Dermis blood vessel endothelial cell (primary cell): ENCODE measurements around the gene FAM219B. TPM values are rescaled to one million over a fixed set of nuclear protein-coding genes. Genes with fewer than 3 reads are reported as not detected.

Experiments
- total RNA-seq: library from RNA; depleted of rRNA; stranded (reverse); fragments of >200 nt; gene quantifications from 2 replicates; pipeline ENCODE4 v1.2.3, GENCODE V29; 2014

Gene FAM219B
- total RNA-seq, 1 donor from 2014 or later: 57.0 TPM

Other genes starting within 250 kb of the FAM219B start
- gene EDC3, start 210.8 kb downstream of the FAM219B start, total RNA-seq: 21.4 and 31.4 TPM in 2 replicates
- gene CYP1A1, start 181.3 kb downstream of the FAM219B start, total RNA-seq: 37.6 and 89.4 TPM in 2 replicates
- gene CYP1A2, start 158.0 kb downstream of the FAM219B start, total RNA-seq: not detected in 2 replicates
- gene CSK, start 124.8 kb downstream of the FAM219B start, total RNA-seq: 31.5 and 87.8 TPM in 2 replicates
- not detected in 2 replicates for gene LMAN1L, start 94.0 kb downstream of the FAM219B start, total RNA-seq
- not detected in 2 replicates for gene CPLX3, start 80.2 kb downstream of the FAM219B start, total RNA-seq
- gene ULK3, start 63.7 kb downstream of the FAM219B start, total RNA-seq: 31.0 and 39.3 TPM in 2 replicates
- 32.5 and 46.0 TPM in 2 replicates for gene SCAMP2, start 33.5 kb downstream of the FAM219B start, total RNA-seq
- 47.0 and 89.3 TPM in 2 replicates for gene MPI, start 16.8 kb downstream of the FAM219B start, total RNA-seq
- 47.5 and 79.2 TPM in 2 replicates for gene COX5A, start 31.2 kb upstream of the FAM219B start, total RNA-seq
- gene RPP25, start 49.9 kb upstream of the FAM219B start, total RNA-seq: 25.8 and 31.1 TPM in 2 replicates
- 9.5 and 11.6 TPM in 2 replicates for gene SCAMP5, start 88.7 kb upstream of the FAM219B start, total RNA-seq
- 14.0 and 14.5 TPM in 2 replicates for gene PPCDC, start 116.7 kb upstream of the FAM219B start, total RNA-seq